Measurements from ENCODE around the gene TFDP1.

Gene TFDP1

DNA sequence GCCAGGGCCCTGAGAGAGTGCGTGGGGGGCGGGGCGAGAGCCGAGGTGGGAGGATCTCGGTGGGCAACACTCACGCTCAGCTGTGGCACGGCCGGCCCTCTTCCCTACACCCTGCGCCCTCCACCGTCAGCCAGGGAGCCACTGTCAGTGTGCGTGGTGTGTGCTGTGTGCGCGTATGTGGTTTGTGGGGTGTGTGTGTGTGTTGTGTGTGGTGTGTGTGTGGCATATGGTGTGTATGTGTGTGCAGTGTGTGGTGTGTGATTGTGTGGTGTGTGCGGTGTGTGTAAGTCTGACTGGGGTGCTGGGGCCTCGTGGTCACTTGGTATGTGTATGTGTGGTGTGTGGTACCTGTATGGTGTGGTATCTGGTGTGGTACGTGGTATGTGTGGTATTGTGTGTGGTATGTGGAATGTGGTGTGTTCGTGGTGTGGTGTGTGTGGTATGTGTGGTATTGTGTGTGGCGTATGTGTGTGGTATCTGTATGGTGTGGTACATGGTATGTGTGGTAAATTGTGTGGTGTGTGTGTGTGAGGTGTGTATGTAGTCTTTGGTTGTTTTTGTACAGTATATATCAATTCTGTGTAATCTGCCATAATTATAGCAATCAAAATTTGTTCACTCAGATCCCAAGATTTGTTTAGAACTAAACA lies 87.6 kb downstream of the TFDP1 start:
- TF ChIP-seq CTCF (IDR thresholded peaks at IDR 0.05; ENCODE audit: control extremely low read depth, extremely low read depth, low read depth, missing control alignments) = no peak
- ChIA-PET POLR2A (no interaction called here), CTCF (no interaction called here)
- DNase-seq (ENCODE audit: extremely low spot score) = no peak

All from GM10248 (cell line).